WTC11 (cell line): Measurements from ENCODE around the gene STIP1.

Experiments used
- ATF1 ChIP-seq: sonication (generic); formaldehyde crosslinking; IDR thresholded peaks from 2 replicates; pipeline ENCODE4 v1.8.1; 2023; ENCODE audit warnings: mild to moderate bottlenecking, moderate library complexity, missing genetic modification reagents
- CBFB ChIP-seq: sonication (generic); formaldehyde crosslinking; IDR thresholded peaks from 2 replicates; pipeline ENCODE4 v1.8.1; 2022; ENCODE audit warnings: mild to moderate bottlenecking, low read depth, missing genetic modification reagents
- CTCF ChIP-seq: fragments of 200-600 bp; IDR thresholded peaks from 2 replicates; pipeline ENCODE4 v1.8.0; 2022; ENCODE audit warnings: antibody characterized with exemption
- JUN ChIP-seq: sonication (generic); formaldehyde crosslinking; IDR thresholded peaks from 2 replicates; pipeline ENCODE4 v1.8.0; 2023; ENCODE audit warnings: mild to moderate bottlenecking, missing genetic modification reagents
- NR3C1 ChIP-seq: sonication (generic); formaldehyde crosslinking; conservative IDR thresholded peaks from 2 replicates; pipeline ENCODE4 v1.8.1; 2023; ENCODE audit warnings: low read depth, mild to moderate bottlenecking, missing genetic modification reagents
- TEAD1 ChIP-seq: sonication (generic); formaldehyde crosslinking; IDR thresholded peaks from 2 replicates; pipeline ENCODE4 v1.8.0; 2022; ENCODE audit warnings: mild to moderate bottlenecking, missing genetic modification reagents
- TP53 ChIP-seq: sonication (generic); formaldehyde crosslinking; IDR thresholded peaks from 2 replicates; pipeline ENCODE4 v1.8.1; 2023; ENCODE audit warnings: mild to moderate bottlenecking, missing genetic modification reagents
- TF ChIP-seq, protein P1 (sequence below): sonication (generic); formaldehyde crosslinking; IDR thresholded peaks from 2 replicates; pipeline ENCODE4 v1.8.1; 2022; ENCODE audit warnings: low read depth, missing genetic modification reagents, borderline replicate concordance
- TF ChIP-seq, protein P2 (sequence below): sonication (generic); formaldehyde crosslinking; IDR thresholded peaks from 2 replicates; pipeline ENCODE4 v1.8.0; 2022; ENCODE audit warnings: mild to moderate bottlenecking, missing genetic modification reagents
- TF ChIP-seq, protein P3 (sequence below): sonication (generic); formaldehyde crosslinking; IDR thresholded peaks from 2 replicates; pipeline ENCODE4 v1.8.0; 2023; ENCODE audit warnings: missing genetic modification reagents
- TF ChIP-seq, protein P4 (sequence below): sonication (generic); formaldehyde crosslinking; conservative IDR thresholded peaks from 2 replicates; pipeline ENCODE4 v1.8.1; 2022; ENCODE audit warnings: mild to moderate bottlenecking, missing genetic modification reagents

GRCh38 chr11:64218628-64219353, 32.8 kb downstream of the STIP1 start:
- TF ChIP-seq CTCF, result no peak
- TF ChIP-seq ATF1, result no peak
- TF ChIP-seq, protein P1, sequence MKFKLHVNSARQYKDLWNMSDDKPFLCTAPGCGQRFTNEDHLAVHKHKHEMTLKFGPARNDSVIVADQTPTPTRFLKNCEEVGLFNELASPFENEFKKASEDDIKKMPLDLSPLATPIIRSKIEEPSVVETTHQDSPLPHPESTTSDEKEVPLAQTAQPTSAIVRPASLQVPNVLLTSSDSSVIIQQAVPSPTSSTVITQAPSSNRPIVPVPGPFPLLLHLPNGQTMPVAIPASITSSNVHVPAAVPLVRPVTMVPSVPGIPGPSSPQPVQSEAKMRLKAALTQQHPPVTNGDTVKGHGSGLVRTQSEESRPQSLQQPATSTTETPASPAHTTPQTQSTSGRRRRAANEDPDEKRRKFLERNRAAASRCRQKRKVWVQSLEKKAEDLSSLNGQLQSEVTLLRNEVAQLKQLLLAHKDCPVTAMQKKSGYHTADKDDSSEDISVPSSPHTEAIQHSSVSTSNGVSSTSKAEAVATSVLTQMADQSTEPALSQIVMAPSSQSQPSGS (CRISPR knock-in tag), result no peak
- no peak for TF ChIP-seq TEAD1
- TF ChIP-seq, protein P2, sequence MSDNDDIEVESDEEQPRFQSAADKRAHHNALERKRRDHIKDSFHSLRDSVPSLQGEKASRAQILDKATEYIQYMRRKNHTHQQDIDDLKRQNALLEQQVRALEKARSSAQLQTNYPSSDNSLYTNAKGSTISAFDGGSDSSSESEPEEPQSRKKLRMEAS (CRISPR knock-in tag), result no peak
- TF ChIP-seq TP53 (CRISPR knock-in tag), result no peak
- no peak for TF ChIP-seq JUN
- no peak for TF ChIP-seq CBFB (CRISPR knock-in tag)
- TF ChIP-seq, protein P3, sequence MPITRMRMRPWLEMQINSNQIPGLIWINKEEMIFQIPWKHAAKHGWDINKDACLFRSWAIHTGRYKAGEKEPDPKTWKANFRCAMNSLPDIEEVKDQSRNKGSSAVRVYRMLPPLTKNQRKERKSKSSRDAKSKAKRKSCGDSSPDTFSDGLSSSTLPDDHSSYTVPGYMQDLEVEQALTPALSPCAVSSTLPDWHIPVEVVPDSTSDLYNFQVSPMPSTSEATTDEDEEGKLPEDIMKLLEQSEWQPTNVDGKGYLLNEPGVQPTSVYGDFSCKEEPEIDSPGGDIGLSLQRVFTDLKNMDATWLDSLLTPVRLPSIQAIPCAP (CRISPR knock-in tag), result no peak
- no peak for TF ChIP-seq NR3C1 (CRISPR knock-in tag)
- TF ChIP-seq, protein P4, sequence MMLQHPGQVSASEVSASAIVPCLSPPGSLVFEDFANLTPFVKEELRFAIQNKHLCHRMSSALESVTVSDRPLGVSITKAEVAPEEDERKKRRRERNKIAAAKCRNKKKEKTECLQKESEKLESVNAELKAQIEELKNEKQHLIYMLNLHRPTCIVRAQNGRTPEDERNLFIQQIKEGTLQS (CRISPR knock-in tag), result no peak
